ENCODE results near the gene CCDC144A. TPM values are rescaled to one million over a fixed set of nuclear protein-coding genes. Genes with fewer than 3 reads are reported as not detected.
"Not testable (repeated sequence)": the region's sequence is repeated elsewhere in the genome, so short reads cannot be mapped to it uniquely, and the experiment has no call there.

Gene CCDC144A
- total RNA-seq, 1 donor from 2014 or later = 1.2 TPM

DNA sequence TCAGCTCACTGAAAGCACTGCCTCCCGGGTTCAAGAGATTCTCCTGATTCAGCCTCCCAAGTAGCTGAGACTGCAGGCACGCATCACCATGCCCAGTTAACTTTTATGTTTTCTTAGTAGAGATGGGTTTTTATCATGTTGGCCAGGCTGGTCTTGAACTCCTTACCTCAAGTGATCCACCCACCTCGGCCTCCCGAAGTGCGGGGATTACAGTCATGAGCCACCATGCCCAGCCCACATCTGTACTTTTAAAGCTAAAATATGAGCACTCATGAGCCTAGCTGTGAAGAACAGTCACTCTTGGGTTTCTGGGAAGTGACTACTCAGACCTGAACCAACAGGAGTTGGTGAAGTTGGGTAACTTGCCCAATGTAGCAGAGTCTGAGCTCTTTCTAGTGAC is 120.2 kb downstream of the CCDC144A start:
- not testable (repeated sequence) for H3K27ac Mint-ChIP-seq (ENCODE audit: unreplicated experiment); H3K27me3 Mint-ChIP-seq (ENCODE audit: unreplicated experiment); H3K4me3 Mint-ChIP-seq (ENCODE audit: unreplicated experiment); H3K4me1 Mint-ChIP-seq (ENCODE audit: low read depth, unreplicated experiment); DNase-seq; H3K36me3 Mint-ChIP-seq (ENCODE audit: unreplicated experiment); H3K9me3 Mint-ChIP-seq (ENCODE audit: unreplicated experiment)

DNA sequence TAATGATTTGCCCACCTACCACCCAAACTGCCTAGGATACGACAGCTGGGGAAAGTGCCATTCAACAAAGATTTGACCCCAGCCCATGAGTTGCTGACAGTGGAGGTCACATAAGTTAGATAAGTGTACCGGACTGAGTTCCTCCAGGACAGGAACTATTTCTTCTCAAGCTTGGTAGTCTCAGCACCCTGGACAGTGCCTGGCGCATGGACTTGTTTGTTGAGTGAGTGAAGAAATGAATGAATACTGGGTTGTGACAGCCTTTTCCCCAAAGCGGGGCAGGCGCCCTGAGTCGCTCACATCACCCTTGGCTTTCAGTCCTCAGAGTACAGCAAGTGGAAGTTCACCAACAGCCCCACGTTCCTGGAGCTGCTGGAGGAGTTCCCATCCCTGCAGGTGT is 122.1 kb downstream of the CCDC144A start:
- H3K9me3 Mint-ChIP-seq (ENCODE audit: unreplicated experiment); H3K4me1 Mint-ChIP-seq (ENCODE audit: low read depth, unreplicated experiment); H3K36me3 Mint-ChIP-seq (ENCODE audit: unreplicated experiment); DNase-seq; H3K27me3 Mint-ChIP-seq (ENCODE audit: unreplicated experiment); H3K27ac Mint-ChIP-seq (ENCODE audit: unreplicated experiment); H3K4me3 Mint-ChIP-seq (ENCODE audit: unreplicated experiment): not testable (repeated sequence)

DNA sequence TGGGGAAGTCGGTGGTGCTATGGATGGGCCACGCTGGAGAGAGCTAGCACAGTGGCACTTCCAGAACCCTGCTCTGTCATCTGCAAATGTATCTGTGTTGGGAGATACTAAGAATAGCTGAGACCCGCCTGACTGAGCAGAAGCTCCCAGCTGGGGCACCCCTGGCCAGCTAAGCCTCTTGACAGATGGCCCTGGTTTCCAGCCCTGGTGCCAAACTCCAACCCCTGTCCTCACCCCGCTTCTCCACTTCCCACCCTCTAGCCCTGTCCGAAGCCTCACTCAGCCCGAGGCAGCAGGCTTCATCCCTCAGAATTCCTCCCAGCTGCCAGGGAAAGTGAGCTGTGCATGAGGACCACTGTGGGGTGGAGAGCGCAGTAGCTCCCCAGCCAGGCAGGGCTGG is 124.4 kb downstream of the CCDC144A start:
- Mint-ChIP-seq H3K27me3 (ENCODE audit: unreplicated experiment) (peaks cover 2% of the 10 kb centered on the region), H3K36me3 (ENCODE audit: unreplicated experiment) (peaks cover 11% of the 10 kb centered on the region), H3K4me3 (ENCODE audit: unreplicated experiment) (no peak overlapping the region), H3K27ac (ENCODE audit: unreplicated experiment) (peak overlapping the region; percentile 33), H3K4me1 (ENCODE audit: low read depth, unreplicated experiment) (peaks cover 5% of the 10 kb centered on the region), H3K9me3 (ENCODE audit: unreplicated experiment) (peaks cover 5% of the 10 kb centered on the region)
- TF ChIP-seq, protein P1, sequence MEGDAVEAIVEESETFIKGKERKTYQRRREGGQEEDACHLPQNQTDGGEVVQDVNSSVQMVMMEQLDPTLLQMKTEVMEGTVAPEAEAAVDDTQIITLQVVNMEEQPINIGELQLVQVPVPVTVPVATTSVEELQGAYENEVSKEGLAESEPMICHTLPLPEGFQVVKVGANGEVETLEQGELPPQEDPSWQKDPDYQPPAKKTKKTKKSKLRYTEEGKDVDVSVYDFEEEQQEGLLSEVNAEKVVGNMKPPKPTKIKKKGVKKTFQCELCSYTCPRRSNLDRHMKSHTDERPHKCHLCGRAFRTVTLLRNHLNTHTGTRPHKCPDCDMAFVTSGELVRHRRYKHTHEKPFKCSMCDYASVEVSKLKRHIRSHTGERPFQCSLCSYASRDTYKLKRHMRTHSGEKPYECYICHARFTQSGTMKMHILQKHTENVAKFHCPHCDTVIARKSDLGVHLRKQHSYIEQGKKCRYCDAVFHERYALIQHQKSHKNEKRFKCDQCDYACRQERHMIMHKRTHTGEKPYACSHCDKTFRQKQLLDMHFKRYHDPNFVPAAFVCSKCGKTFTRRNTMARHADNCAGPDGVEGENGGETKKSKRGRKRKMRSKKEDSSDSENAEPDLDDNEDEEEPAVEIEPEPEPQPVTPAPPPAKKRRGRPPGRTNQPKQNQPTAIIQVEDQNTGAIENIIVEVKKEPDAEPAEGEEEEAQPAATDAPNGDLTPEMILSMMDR (IDR thresholded peaks at IDR 0.05; ENCODE audit: partially characterized antibody, unreplicated experiment) = no peak
- DNase-seq = peak; percentile 46

DNA sequence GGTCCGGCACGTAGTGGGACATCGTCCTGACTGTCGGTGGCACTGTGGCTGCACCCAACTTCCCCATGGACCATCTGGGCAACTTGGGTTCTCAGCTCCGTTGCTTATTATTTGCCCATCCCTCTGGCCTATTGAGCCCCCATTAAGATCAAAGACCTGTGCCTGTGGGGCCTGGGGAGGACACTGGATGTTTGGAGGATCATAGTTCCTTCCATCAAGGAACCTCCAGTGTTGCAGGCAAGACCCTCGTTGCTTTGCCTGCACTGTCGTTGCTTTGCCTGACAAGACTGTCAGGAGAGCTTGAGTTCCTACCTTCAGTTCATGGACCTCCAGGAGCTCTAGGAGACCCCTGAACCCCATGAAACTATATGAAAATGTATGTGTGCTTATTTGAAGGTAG is 127.2 kb downstream of the CCDC144A start:
- no peak overlapping the region for H3K27ac Mint-ChIP-seq (ENCODE audit: unreplicated experiment)
- no peak overlapping the region for H3K4me3 Mint-ChIP-seq (ENCODE audit: unreplicated experiment)
- TF ChIP-seq, protein P1 (IDR thresholded peaks at IDR 0.05; ENCODE audit: partially characterized antibody, unreplicated experiment) = no peak
- H3K4me1 Mint-ChIP-seq (ENCODE audit: low read depth, unreplicated experiment) = peaks cover 5% of the 10 kb centered on the region
- no peak for DNase-seq
- H3K27me3 Mint-ChIP-seq (ENCODE audit: unreplicated experiment) = peaks cover 8% of the 10 kb centered on the region
- peaks cover 16% of the 10 kb centered on the region for H3K36me3 Mint-ChIP-seq (ENCODE audit: unreplicated experiment)
- peaks cover 5% of the 10 kb centered on the region for H3K9me3 Mint-ChIP-seq (ENCODE audit: unreplicated experiment)

DNA sequence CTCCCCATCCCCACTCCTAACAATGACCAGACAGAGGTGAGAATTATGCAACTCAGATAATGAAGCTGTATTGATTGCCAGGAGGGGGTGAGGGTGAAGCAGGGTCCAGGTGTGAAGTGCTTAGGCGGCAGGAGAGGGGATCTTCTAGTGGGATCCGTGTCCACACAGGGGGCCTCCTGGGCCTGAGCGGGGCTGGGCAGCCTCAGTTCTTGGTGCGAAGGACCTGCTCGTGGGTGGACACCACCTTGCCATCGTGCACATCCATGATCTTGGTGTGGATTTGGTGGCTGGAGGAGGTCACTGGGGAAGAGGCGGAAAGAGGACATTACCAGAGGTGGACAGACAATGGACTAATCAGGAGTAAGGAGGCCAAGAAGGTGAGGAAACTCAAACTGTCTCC is 127.9 kb downstream of the CCDC144A start:
- DNase-seq; H3K27ac Mint-ChIP-seq (ENCODE audit: unreplicated experiment); H3K27me3 Mint-ChIP-seq (ENCODE audit: unreplicated experiment); H3K4me1 Mint-ChIP-seq (ENCODE audit: low read depth, unreplicated experiment); H3K9me3 Mint-ChIP-seq (ENCODE audit: unreplicated experiment); H3K4me3 Mint-ChIP-seq (ENCODE audit: unreplicated experiment): not testable (repeated sequence)
- H3K36me3 Mint-ChIP-seq (ENCODE audit: unreplicated experiment) = peaks cover 16% of the 10 kb centered on the region

DNA sequence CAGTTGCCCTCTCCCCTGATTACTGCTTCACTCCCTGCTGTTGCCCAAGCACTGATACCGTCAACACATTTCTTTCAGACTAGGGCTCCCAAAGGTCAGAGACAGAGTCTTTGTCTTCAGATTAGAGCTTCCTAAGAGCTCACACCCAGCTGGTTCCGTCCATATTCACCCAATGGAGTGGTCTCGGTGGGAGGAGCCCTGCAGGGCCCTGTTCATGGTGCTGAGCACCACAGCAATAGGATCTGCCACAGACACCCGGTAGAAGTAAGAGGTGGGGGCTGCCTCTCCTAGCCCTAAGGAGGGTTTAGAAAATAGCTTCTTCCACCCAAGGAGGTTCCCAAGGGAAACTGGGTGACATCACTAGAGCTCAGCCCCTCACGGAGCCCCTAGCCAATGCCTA is 128.3 kb downstream of the CCDC144A start:
- Mint-ChIP-seq H3K27me3 (ENCODE audit: unreplicated experiment) (peaks cover 8% of the 10 kb centered on the region), H3K4me1 (ENCODE audit: low read depth, unreplicated experiment) (peaks cover 5% of the 10 kb centered on the region), H3K4me3 (ENCODE audit: unreplicated experiment) (no peak overlapping the region), H3K9me3 (ENCODE audit: unreplicated experiment) (peaks cover 5% of the 10 kb centered on the region), H3K27ac (ENCODE audit: unreplicated experiment) (no peak overlapping the region), H3K36me3 (ENCODE audit: unreplicated experiment) (peaks cover 16% of the 10 kb centered on the region)
- TF ChIP-seq, protein P1 (IDR thresholded peaks at IDR 0.05; ENCODE audit: partially characterized antibody, unreplicated experiment) = no peak
- no peak for DNase-seq
